GM12878 (cell line): Measurements from ENCODE around the gene RABEP1. TPM values are rescaled to one million over a fixed set of nuclear protein-coding genes. Genes with fewer than 3 reads are reported as not detected.

Experiments
- ATAC-seq: fragments of 200-7000 bp; cut with Tn5 transposase; 3 replicates; pipeline ENCODE4 v1.9.1; 2020; ENCODE audit warnings: mild to moderate bottlenecking, moderate library complexity
- BruUV-seq: library from RNA; stranded (reverse); fragments of 400-500 nt; replicated peaks from 2 replicates; lab custom pipeline; 2021; lab: Mats Ljungman, UMichigan
- CTCF ChIA-PET: fragments of 300-600 bp; sonication (Branson Sonifier 250); formaldehyde crosslinking; extraction: SDS; loops from one replicate; lab custom pipeline; 2021; ENCODE audit warnings: inconsistent platforms; lab: Yijun Ruan, JAX
- POLR2A ChIA-PET: fragments of 350-600 bp; formaldehyde crosslinking; extraction: SDS; loops from one replicate; lab custom pipeline; 2021; ENCODE audit warnings: inconsistent platforms; lab: Charles Lee
- RAD21 ChIA-PET: fragments of 300-600 bp; sonication (Branson Sonifier 250); formaldehyde crosslinking; loops from one replicate; lab custom pipeline; 2023; ENCODE audit warnings: antibody characterized with exemption; ENCODE audit not compliant: unreplicated experiment; lab: Charles Lee
- SMC1A ChIA-PET: fragments of 300-600 bp; sonication (Branson Sonifier 250); formaldehyde crosslinking; loops from one replicate; lab custom pipeline; 2023; ENCODE audit not compliant: unreplicated experiment, uncharacterized antibody; lab: Charles Lee
- DNase-seq: peaks from one replicate; pipeline ENCODE4 v3.0.0-alpha.2; 2011; ENCODE audit warnings: low read depth, low spot score
- FAIRE-seq: peaks from 3 replicates; lab custom pipeline; 2011; peaks lifted over from hg19 to GRCh38; lab: Jason Lieb, UNC
- H2AFZ ChIP-seq: 2 replicates; pipeline ENCODE4 v1.6.0; 2011; ENCODE audit warnings: low read depth, low read length, control low read depth; ENCODE audit not compliant: control insufficient read depth
- H3K27ac ChIP-seq: 2 replicates; pipeline ENCODE4 v1.5.1; 2011; ENCODE audit warnings: control low read depth; ENCODE audit not compliant: control insufficient read depth, insufficient read depth
- H3K27me3 ChIP-seq, 2 experiments: replicated peaks in 1 of 2; 2 replicates each; pipeline versions ENCODE4 v1.6.0 to v1.6.1; 2011; ENCODE audit warnings: low read length in 1 of 2; ENCODE audit not compliant: control insufficient read depth in 2 of 2, insufficient read depth in 2 of 2
- H3K36me3 ChIP-seq, 2 experiments: 2 replicates each; pipeline ENCODE4 v1.5.1; 2011; ENCODE audit warnings: low read length in 1 of 2; ENCODE audit not compliant: control insufficient read depth in 2 of 2, insufficient read depth in 2 of 2
- H3K4me1 ChIP-seq: 2 replicates; pipeline ENCODE4 v1.6.1; 2011; ENCODE audit warnings: mild to moderate bottlenecking, low read length, moderate library complexity, mixed read lengths; ENCODE audit not compliant: control insufficient read depth, insufficient read depth
- H3K4me2 ChIP-seq: 2 replicates; pipeline ENCODE4 v1.6.0; 2011; ENCODE audit warnings: control low read depth; ENCODE audit not compliant: control insufficient read depth, insufficient read depth
- H3K4me3 ChIP-seq: fragments of 200-600 bp; sonication (generic); 2 replicates; pipeline ENCODE4 v1.5.1; 2016
- H3K79me2 ChIP-seq: 2 replicates; pipeline ENCODE4 v1.6.0; 2011; ENCODE audit warnings: low read length; ENCODE audit not compliant: control insufficient read depth, insufficient read depth
- H3K9ac ChIP-seq: 2 replicates; pipeline ENCODE4 v1.8.0; 2011; ENCODE audit warnings: low read length, control low read depth, mixed read lengths; ENCODE audit not compliant: control insufficient read depth, insufficient read depth
- H3K9me3 ChIP-seq: replicated peaks from 3 replicates; pipeline ENCODE4 v1.5.1; 2011; ENCODE audit warnings: mild to moderate bottlenecking, low read length; ENCODE audit not compliant: control insufficient read depth, insufficient read depth
- H4K20me1 ChIP-seq: 2 replicates; pipeline ENCODE4 v1.6.0; 2011; ENCODE audit not compliant: control insufficient read depth, insufficient read depth
- ASH2L ChIP-seq: fragments of 300-600, 200-600 bp; sonication (generic); IDR thresholded peaks from 2 replicates; pipeline ENCODE4 v1.6.1; 2017; ENCODE audit warnings: low read depth, mild to moderate bottlenecking, borderline replicate concordance
- BCL3 ChIP-seq: IDR thresholded peaks from 2 replicates; pipeline ENCODE4 v1.6.1; 2011; ENCODE audit warnings: borderline replicate concordance, low read depth, mild to moderate bottlenecking, moderate library complexity, low read length; ENCODE audit not compliant: insufficient read depth, poor library complexity, severe bottlenecking
- CREB1 ChIP-seq: IDR thresholded peaks from 2 replicates; pipeline ENCODE4 v1.6.1; 2012; ENCODE audit warnings: low read depth, mild to moderate bottlenecking, inconsistent platforms
- E2F4 ChIP-seq: IDR thresholded peaks from 2 replicates; pipeline ENCODE4 v1.6.1; 2012; ENCODE audit warnings: low read depth, low read length, improper control_type of control experiment
- EZH2 ChIP-seq: IDR thresholded peaks from 2 replicates; pipeline ENCODE4 v1.6.1; 2012; ENCODE audit warnings: low read depth, mild to moderate bottlenecking, control low read depth, inconsistent platforms, low read length, borderline replicate concordance; ENCODE audit not compliant: control insufficient read depth
- IRF4 ChIP-seq: IDR thresholded peaks from 2 replicates; pipeline ENCODE4 v1.6.1; 2011; ENCODE audit warnings: low read depth, low read length
- MEF2B ChIP-seq: fragments of 450-650 bp; IDR thresholded peaks from 2 replicates; pipeline ENCODE4 v1.6.1; 2018; ENCODE audit warnings: mild to moderate bottlenecking, moderate library complexity; ENCODE audit not compliant: partially characterized antibody, poor library complexity, severe bottlenecking
- POLR2A ChIP-seq: IDR thresholded peaks from 2 replicates; pipeline ENCODE4 v1.6.1; 2011; ENCODE audit warnings: low read depth, mild to moderate bottlenecking, low read length
- SMAD5 ChIP-seq: IDR thresholded peaks from 2 replicates; pipeline ENCODE4 v1.6.1; 2016; ENCODE audit warnings: antibody characterized with exemption, low read depth
- SMARCA5 ChIP-seq: fragments of 450-650 bp; IDR thresholded peaks from 2 replicates; pipeline ENCODE4 v1.6.1; 2017; ENCODE audit warnings: mild to moderate bottlenecking
- SREBF2 ChIP-seq: IDR thresholded peaks from 2 replicates; pipeline ENCODE4 v1.6.1; 2012; ENCODE audit warnings: mild to moderate bottlenecking, low read length
- TCF7 ChIP-seq: IDR thresholded peaks from 2 replicates; pipeline ENCODE4 v1.6.1; 2014; ENCODE audit warnings: antibody characterized with exemption, borderline replicate concordance
- ZSCAN29 ChIP-seq: fragments of 450-650 bp; IDR thresholded peaks from 2 replicates; pipeline ENCODE4 v1.6.1; 2017; ENCODE audit warnings: mild to moderate bottlenecking, moderate library complexity
- WGBS: methylation state at CpG from one replicate; pipeline ENCODE4 v1.1.6; 2016; ENCODE audit warnings: low lambda C conversion rate; ENCODE audit not compliant: insufficient replicate concordance, insufficient coverage; ENCODE audit errors: missing lambda C conversion rate; 5-methylcytosine and 5-hydroxymethylcytosine counted together
- in situ Hi-C: fragments of 300-500 bp; cut with MboI; formaldehyde crosslinking; loops from 9 replicates; pipeline ENCODE4 v1.14.3; 2018; ENCODE audit warnings: mixed read lengths
- intact Hi-C: fragments of 100-400 bp; cut with micrococcal nuclease; formaldehyde crosslinking; loops from one replicate; pipeline ENCODE4 v1.14.2; 2022; ENCODE audit not compliant: unreplicated experiment
- polyA plus RNA-seq, 11 experiments: library from polyadenylated mRNA; depleted of rRNA in 4 of 11; unstranded in 6 of 11; stranded (reverse) in 5 of 11; fragments of >200 nt; fragmentation: Nextera tagmentation in 4 of 11; fragmentation: Illumina TruSeq in 1 of 11; extraction: Ambion mirVana in 4 of 11; extraction: Trizol in 1 of 11; gene quantifications; 1 replicate in 1 of 11; 2 replicates in 10 of 11; pipeline versions ENCODE4 v1.2.1 to v1.2.3, GENCODE V29; 2011 to 2016; ENCODE audit warnings: inconsistent platforms in 2 of 11, missing spikeins in 2 of 11, low read depth in 1 of 11
- total RNA-seq, 4 experiments: library from RNA; depleted of rRNA in 3 of 4; stranded (reverse); fragments of >200 nt in 3 of 4; fragmentation: Illumina TruSeq in 1 of 4; extraction: Trizol in 1 of 4; gene quantifications; 2 replicates each; pipeline versions ENCODE4 v1.2.1 to v1.2.3, GENCODE V29; 2013 to 2021

The RABEP1 gene
- total and polyA plus RNA-seq, 10 of the 15 experiments (the other 5 are each of a cell fraction or from before 2014, with no cell fraction given) = 13.4 to 71.4 (median 59.8) TPM

DNA sequence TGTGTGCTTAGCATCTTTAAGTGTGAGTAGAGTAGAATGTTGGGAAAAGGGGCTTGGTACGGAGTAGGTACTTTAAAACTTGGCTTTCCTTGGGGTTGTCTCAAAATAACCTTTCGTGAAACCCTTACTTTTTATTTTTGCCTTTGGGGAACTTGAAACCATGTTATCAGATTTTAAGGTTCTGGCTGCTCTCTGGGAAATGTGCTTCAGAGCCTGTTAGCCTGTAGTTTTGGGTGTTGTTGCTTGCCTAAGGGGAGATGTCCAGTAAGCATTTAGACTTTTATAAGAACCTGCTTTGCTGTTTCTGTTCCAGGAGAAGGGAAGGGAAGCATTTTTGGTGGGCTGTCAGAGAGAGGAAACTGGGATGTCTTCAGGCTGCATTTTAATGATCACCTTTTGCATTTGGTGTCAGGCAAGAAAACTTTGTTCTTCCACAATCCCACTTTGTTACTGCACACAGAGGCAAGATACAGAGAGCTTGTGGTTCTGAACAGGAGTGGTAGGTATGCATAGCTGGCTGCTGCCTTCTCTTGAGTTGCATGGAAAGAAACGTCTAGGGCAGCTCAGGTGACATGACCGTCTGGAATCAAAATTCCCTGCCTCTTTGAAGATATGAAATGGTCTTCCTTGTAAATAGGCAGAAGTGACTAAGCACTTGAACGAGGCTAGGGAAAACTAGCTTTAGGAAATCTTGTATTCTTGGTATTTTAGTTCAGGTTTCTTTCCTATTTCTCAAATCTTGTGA, 1.7 kb downstream of the RABEP1 start (continued):
- no peak for TF ChIP-seq EZH2
- no peak for TF ChIP-seq E2F4
- no peak for TF ChIP-seq POLR2A
- TF ChIP-seq MEF2B = no peak
- TF ChIP-seq CREB1 = no peak
- no peak for TF ChIP-seq IRF4
- TF ChIP-seq SMARCA5 = no peak

GRCh38 chr17:5284681-5285080, 2.6 kb downstream of the RABEP1 start:
- DNase-seq = no peak
- no peaks in the 10 kb centered on the region for H3K27me3 ChIP-seq
- 0 out of 2 replicates have a peak overlapping the region, but pooled peaks have one; percentile 38 for H3K27ac ChIP-seq
- in situ Hi-C loops (no loop called here), intact Hi-C loops (no loop called here)
- H3K9me3 ChIP-seq = no peaks in the 10 kb centered on the region
- peaks cover 0 to 7% of the 10 kb centered on the region in 2 experiments; a peak in 1 of 4 replicates for H3K36me3 ChIP-seq
- no peak overlapping the region for H2AFZ ChIP-seq
- FAIRE-seq = no peak
- ATAC-seq = no peak
- no peaks in the 10 kb centered on the region for H4K20me1 ChIP-seq
- ChIA-PET POLR2A (interaction anchor here (0.7 to 7.1 kb wide), 5 partner anchors 12 to 1160 kb away, joined by 3 to 45 read pairs (median 4); no protein-coding TSS in a partner anchor), SMC1A (interaction anchor here (0.8 to 6.1 kb wide), 11 partner anchors 9 to 139 kb away, joined by 3 to 65 read pairs (median 4); no protein-coding TSS in a partner anchor), RAD21 (interaction anchor here (0.7 to 1.9 kb wide), 6 partner anchors 12 to 154 kb away, joined by 3 to 4 read pairs (median 3); partner anchors contain the start of genes C1QBP and SCIMP), CTCF (interaction anchor here (1.3 to 4.9 kb wide), 4 partner anchors 12 to 154 kb away, joined by 5 to 26 read pairs (median 14); partner anchors contain the start of gene C1QBP)
- BruUV-seq = no TSS peak
- peak overlapping the region; percentile 99 for H3K4me2 ChIP-seq
- peaks cover 74% of the 10 kb centered on the region for H3K79me2 ChIP-seq
- H3K4me1 ChIP-seq = peaks cover 17% of the 10 kb centered on the region
- TF ChIP-seq TCF7 (no peak), ZSCAN29 (no peak), SREBF2 (no peak), ASH2L (no peak), BCL3 (no peak), SMAD5 (no peak)
- TF ChIP-seq, all 136 proteins: peak for 0
- 0 out of 2 replicates have a peak overlapping the region, but pooled peaks have one; percentile 92 for H3K9ac ChIP-seq
- H3K4me3 ChIP-seq = peak overlapping the region; percentile 79
- 40% methylated on average over 7 of the region's 7 CpGs for WGBS
